Thoracic aorta (tissue), 2 donors: Measurements from ENCODE around the gene CDH3. TPM values are rescaled to one million over a fixed set of nuclear protein-coding genes. Genes with fewer than 3 reads are reported as not detected.

Source experiments
- ATAC-seq: fragments of 150-250 bp; one replicate; pipeline ENCODE4 v1.8.0; 2017; ENCODE audit warnings: low read depth; ENCODE audit not compliant: insufficient number of reproducible peaks, low FRiP score
- DNase-seq: peaks from one replicate; pipeline ENCODE4 v3.0.0-alpha.2; 2020; ENCODE audit warnings: low spot score
- H3K27ac ChIP-seq, 2 donors: fragments of 200-600 bp; sonication (generic); 1 replicate in 1 of 2; 2 replicates in 1 of 2; pipeline ENCODE4 v1.5.1; 2016; ENCODE audit warnings: mild to moderate bottlenecking in 2 of 2, moderate library complexity in 2 of 2
- H3K27me3 ChIP-seq: fragments of 200-600 bp; sonication (generic); replicated peaks from 2 replicates; pipeline ENCODE4 v1.6.0; 2016; ENCODE audit warnings: mild to moderate bottlenecking; ENCODE audit not compliant: insufficient read depth
- H3K36me3 ChIP-seq: fragments of 200-600 bp; sonication (generic); one replicate; pipeline ENCODE4 v1.5.1; 2016
- H3K4me1 ChIP-seq, 2 donors: fragments of 200-600 bp; sonication (generic); 1 replicate in 1 of 2; 2 replicates in 1 of 2; pipeline versions ENCODE4 v1.5.1 to v1.6.0; 2016; ENCODE audit warnings: low read depth in 2 of 2, mild to moderate bottlenecking in 1 of 2; ENCODE audit not compliant: control insufficient read depth in 1 of 2
- H3K4me3 ChIP-seq: fragments of 200-600 bp; sonication (generic); 2 replicates; pipeline ENCODE4 v1.5.1; 2016; ENCODE audit warnings: mild to moderate bottlenecking
- H3K9me3 ChIP-seq: fragments of 200-600 bp; sonication (generic); 2 replicates; pipeline ENCODE4 v1.5.1; 2016
- CTCF ChIP-seq: fragments of 200-600 bp; sonication (generic); IDR thresholded peaks from one replicate; pipeline ENCODE4 v1.5.1; 2019; ENCODE audit warnings: antibody characterized with exemption
- total RNA-seq, 2 donors: library from RNA; depleted of rRNA; stranded (reverse); fragments of >200 nt; gene quantifications; one replicate each; pipeline versions ENCODE4 v1.1.0 to v1.2.3, GENCODE V29; 2016

Gene CDH3
- total RNA-seq, 2 donors from 2014 or later: not detected

GRCh38 chr16:68740628-68741346 is 95.7 kb downstream of the CDH3 start:
- Histone ChIP-seq H3K9me3 (no peaks in the 10 kb centered on the region), H3K36me3 (no peaks in the 10 kb centered on the region), H3K4me1 (peaks cover 3 to 13% of the 10 kb centered on the region in 2 donors), H3K27me3 (no peaks in the 10 kb centered on the region), H3K27ac (no peak overlapping the region), H3K4me3 (no peak overlapping the region)
- DNase-seq (no peak), ATAC-seq (no peak)
- no peak for TF ChIP-seq CTCF

GRCh38 chr16:68743664-68744063 is 98.6 kb downstream of the CDH3 start:
- DNase-seq (no peak), ATAC-seq (no peak)
- TF ChIP-seq CTCF: no peak
- Histone ChIP-seq H3K4me1 (no peaks in the 10 kb centered on the region), H3K36me3 (no peaks in the 10 kb centered on the region), H3K4me3 (no peak overlapping the region), H3K27me3 (no peaks in the 10 kb centered on the region), H3K27ac (no peak overlapping the region), H3K9me3 (no peaks in the 10 kb centered on the region)

GRCh38 chr16:68744744-68745280 is 99.7 kb downstream of the CDH3 start:
- Histone ChIP-seq H3K4me3 (no peak overlapping the region), H3K4me1 (no peaks in the 10 kb centered on the region), H3K36me3 (no peaks in the 10 kb centered on the region), H3K27me3 (no peaks in the 10 kb centered on the region), H3K9me3 (no peaks in the 10 kb centered on the region), H3K27ac (no peak overlapping the region)
- TF ChIP-seq CTCF: no peak
- no peak for DNase-seq
- no peak for ATAC-seq

GRCh38 chr16:68746951-68747350 is 101.8 kb downstream of the CDH3 start:
- no peak for ATAC-seq

GRCh38 chr16:68749432-68749831 is 104.3 kb downstream of the CDH3 start:
- Histone ChIP-seq H3K27ac (no peak overlapping the region), H3K4me1 (no peaks in the 10 kb centered on the region), H3K4me3 (no peak overlapping the region), H3K9me3 (no peaks in the 10 kb centered on the region), H3K36me3 (no peaks in the 10 kb centered on the region), H3K27me3 (no peaks in the 10 kb centered on the region)
- TF ChIP-seq CTCF: no peak
- no peak for ATAC-seq
- DNase-seq: no peak

More at GRCh38 chr16:68746951-68747350, 101.8 kb downstream of the CDH3 start:
- H3K4me1 ChIP-seq: no peaks in the 10 kb centered on the region
- no peaks in the 10 kb centered on the region for H3K36me3 ChIP-seq
- H3K27ac ChIP-seq: no peak overlapping the region
- no peak for TF ChIP-seq CTCF
- no peak for DNase-seq
- no peaks in the 10 kb centered on the region for H3K27me3 ChIP-seq
- no peaks in the 10 kb centered on the region for H3K9me3 ChIP-seq
- no peak overlapping the region for H3K4me3 ChIP-seq

Other genes with a start within 250 kb of the CDH3 start
- gene SMPD3, start 196.8 kb upstream of the CDH3 start, total RNA-seq: 1 to 10 TPM in 1 of 2 donors, under 1 TPM in 1; 0.41 to 6.5 TPM
- gene ZFP90, start 106.0 kb upstream of the CDH3 start, total RNA-seq: 10 to 100 TPM; 26.6 to 29.5 TPM
- 1 to 10 TPM in 1 of 2 donors, not detected in 1; 1.1 TPM for gene CDH1, start 92.0 kb downstream of the CDH3 start, total RNA-seq
- 10 to 100 TPM; 37.3 to 55.4 TPM for gene TANGO6, start 198.2 kb downstream of the CDH3 start, total RNA-seq